Astrocyte of the cerebellum (primary cell): ENCODE results near the gene LMBRD2.

Source experiments
- DNase-seq: peaks from one replicate; pipeline ENCODE4 v3.0.0-alpha.2; 2011; ENCODE audit warnings: low read depth
- H3K4me3 ChIP-seq: 2 replicates; pipeline ENCODE4 v1.5.1; 2011; ENCODE audit warnings: mild to moderate bottlenecking, low read depth, low read length, moderate library complexity
- in situ Hi-C: cut with HindIII; loops from 2 replicates; pipeline ENCODE4 v1.10.0; 2017; ENCODE audit warnings: low sequenced_read_pairs
- TF ChIP-seq, protein P1 (sequence below): IDR thresholded peaks from 2 replicates; pipeline ENCODE4 v1.5.1; 2012; ENCODE audit warnings: low read length, low read depth, moderate library complexity, mild to moderate bottlenecking; ENCODE audit errors: missing control alignments

Gene LMBRD2

DNA sequence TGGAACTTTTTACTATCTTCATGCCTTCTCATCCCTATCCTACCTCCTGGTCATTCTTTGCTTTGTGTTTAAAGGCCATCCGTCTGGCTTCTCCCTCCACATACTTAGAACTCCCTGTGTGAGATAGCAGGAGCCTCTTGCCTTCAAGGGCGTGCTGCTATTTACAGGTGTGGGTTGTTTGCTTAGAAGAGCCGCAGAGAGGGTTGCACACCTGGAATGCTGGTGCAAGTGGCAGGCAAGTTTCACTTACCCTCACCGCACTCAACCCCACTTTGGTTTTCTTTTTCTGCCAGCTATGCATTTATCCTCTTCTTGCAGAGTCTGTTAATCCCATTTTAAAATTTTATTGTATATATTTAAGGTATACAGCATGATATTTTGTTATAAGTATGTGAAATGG is 12.8 kb upstream of the LMBRD2 start:
- DNase-seq = no peak
- TF ChIP-seq, protein P1, sequence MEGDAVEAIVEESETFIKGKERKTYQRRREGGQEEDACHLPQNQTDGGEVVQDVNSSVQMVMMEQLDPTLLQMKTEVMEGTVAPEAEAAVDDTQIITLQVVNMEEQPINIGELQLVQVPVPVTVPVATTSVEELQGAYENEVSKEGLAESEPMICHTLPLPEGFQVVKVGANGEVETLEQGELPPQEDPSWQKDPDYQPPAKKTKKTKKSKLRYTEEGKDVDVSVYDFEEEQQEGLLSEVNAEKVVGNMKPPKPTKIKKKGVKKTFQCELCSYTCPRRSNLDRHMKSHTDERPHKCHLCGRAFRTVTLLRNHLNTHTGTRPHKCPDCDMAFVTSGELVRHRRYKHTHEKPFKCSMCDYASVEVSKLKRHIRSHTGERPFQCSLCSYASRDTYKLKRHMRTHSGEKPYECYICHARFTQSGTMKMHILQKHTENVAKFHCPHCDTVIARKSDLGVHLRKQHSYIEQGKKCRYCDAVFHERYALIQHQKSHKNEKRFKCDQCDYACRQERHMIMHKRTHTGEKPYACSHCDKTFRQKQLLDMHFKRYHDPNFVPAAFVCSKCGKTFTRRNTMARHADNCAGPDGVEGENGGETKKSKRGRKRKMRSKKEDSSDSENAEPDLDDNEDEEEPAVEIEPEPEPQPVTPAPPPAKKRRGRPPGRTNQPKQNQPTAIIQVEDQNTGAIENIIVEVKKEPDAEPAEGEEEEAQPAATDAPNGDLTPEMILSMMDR = no peak
- in situ Hi-C loops = no loop called here
- no peak overlapping the region for H3K4me3 ChIP-seq

DNA sequence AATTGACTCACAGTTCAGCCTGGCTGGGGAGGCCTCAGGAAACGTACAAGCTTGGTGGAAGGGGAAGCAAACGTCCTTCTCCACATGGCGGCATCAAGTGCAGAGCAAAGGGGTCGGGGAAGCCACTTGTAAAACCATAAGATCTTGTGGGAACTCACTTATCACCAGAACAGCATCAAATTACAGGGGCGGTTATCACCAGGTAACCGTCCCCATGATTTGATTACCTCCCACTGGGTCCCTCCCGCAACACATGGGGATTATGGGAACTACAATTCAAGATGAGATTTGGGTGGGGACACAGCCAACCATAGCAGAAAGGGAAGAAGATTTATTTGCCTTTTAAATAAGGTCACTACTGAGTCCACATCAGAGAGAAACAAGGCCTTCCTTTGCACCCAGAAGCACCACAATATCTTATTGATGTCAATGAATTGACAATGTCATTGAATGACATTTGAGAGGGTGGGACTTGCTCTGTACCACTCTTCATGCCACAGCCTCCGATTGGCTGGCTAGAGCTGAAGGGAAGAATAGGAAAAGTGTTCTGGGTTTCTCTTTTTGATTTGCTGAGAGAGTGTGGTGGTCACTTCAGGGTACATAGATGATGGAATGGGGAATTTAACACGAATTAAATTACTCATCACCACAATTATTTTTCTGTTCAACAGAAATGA is 11.3 kb upstream of the LMBRD2 start:
- no peak overlapping the region for H3K4me3 ChIP-seq
- no peak for DNase-seq
- in situ Hi-C loops = no loop called here
- TF ChIP-seq, protein P1 = no peak

DNA sequence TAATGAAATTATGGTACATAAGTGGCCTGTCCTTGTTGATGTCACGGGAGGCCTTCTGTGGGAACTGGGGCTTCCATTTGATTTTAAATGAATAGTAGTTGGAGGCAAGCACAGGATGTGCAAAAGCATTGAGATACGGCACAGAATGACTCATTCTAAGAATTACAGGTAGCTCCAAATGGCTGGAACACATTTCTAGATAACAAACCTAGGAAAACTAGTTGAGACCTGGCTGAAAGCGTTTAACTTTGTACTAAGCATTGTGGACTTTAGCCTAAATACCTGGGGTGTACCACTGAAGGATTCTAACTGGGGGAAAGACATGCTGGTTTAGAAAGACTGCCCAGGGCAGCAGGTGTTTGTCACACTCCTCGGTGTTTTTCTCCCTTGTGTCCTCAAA is 9.7 kb upstream of the LMBRD2 start:
- no peak overlapping the region for H3K4me3 ChIP-seq
- TF ChIP-seq, protein P1 = no peak
- DNase-seq = no peak
- in situ Hi-C loops = no loop called here

DNA sequence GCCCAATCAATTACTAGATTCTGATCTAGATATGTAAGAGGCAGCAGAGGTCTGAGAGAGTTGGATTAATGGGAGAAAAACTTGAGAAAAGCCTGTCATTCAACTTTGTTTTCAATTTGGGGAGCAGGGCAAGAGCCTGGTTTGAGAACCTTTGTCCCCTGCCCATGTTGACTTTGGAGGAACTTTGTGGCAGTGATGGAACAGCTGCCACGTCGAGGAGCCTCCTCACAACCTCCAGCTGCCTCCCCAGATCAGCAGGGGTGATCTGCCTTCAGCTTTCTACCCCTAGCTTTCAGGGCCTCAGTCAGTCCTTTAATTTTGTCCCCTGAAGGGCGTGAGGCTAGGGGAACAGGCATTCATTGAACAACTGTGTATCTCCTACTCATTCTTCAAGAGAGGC is 8.9 kb upstream of the LMBRD2 start:
- in situ Hi-C loops = no loop called here
- no peak overlapping the region for H3K4me3 ChIP-seq
- TF ChIP-seq, protein P1 = no peak
- DNase-seq = no peak

DNA sequence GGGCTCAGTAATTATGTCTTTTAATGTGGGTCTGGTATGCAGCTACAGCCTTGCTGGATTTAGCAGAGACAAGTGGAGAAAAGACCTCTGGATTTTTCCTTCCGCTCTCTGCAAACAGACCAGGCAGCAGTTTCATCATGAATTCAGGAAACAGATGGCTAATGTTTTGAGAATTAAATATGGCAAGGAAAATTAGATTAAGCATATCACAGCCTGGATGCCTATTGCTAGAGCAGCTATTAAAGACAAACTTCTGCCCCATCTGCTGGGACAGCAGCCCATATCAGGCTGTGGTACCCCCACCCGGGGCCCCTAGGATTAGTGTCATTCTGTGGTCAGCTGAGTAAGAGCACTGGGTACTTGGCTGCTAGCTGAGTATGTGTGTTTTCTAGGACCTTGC is 6.5 kb upstream of the LMBRD2 start:
- H3K4me3 ChIP-seq = no peak overlapping the region
- DNase-seq = no peak
- in situ Hi-C loops = no loop called here
- TF ChIP-seq, protein P1 = no peak

DNA sequence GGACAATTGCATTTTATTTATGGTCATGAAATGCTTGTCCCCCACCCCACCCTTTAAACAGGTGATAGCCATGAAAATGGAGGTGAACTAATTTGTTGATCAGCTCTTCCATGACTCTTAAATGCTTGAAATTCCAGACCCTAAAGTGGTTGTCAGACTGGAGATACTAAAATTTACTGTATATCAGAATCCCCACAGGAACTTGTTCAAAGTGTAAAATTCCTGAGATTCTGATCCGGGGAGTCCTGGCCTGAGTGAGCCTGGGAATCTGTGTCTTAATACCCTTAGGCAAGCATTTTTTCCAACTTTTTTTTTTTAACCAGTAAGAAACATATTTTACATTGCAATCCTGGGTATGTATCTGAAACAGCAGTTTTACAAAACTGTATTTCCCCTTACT is 4.9 kb upstream of the LMBRD2 start:
- in situ Hi-C loops = no loop called here
- H3K4me3 ChIP-seq = no peak overlapping the region
- TF ChIP-seq, protein P1 = no peak
- DNase-seq = peak; percentile 29
